Liver (tissue), 9 donors: ENCODE results near the gene GTF3C5. TPM values are rescaled to one million over a fixed set of nuclear protein-coding genes. Genes with fewer than 3 reads are reported as not detected.

Source experiments
- DNase-seq: peaks from one replicate; pipeline ENCODE4 v3.0.0-alpha.2; 2017; ENCODE audit warnings: low spot score
- H3K27ac ChIP-seq, 2 donors: one replicate each; pipeline ENCODE4 v1.7.0; 2013; ENCODE audit warnings: inconsistent platforms in 2 of 2, low read length in 2 of 2, control low read depth in 1 of 2, low read depth in 1 of 2, mild to moderate bottlenecking in 1 of 2
- H3K27me3 ChIP-seq, 4 donors: one replicate each; pipeline versions ENCODE4 v1.6.1 to v1.7.0; 2013; ENCODE audit warnings: low read length in 3 of 4, inconsistent platforms in 1 of 4, mild to moderate bottlenecking in 1 of 4, moderate library complexity in 1 of 4; ENCODE audit not compliant: control insufficient read depth in 4 of 4, insufficient read depth in 4 of 4
- H3K36me3 ChIP-seq, 4 donors: one replicate each; pipeline versions ENCODE4 v1.6.1 to v1.7.0; 2013; ENCODE audit warnings: low read length in 3 of 4, mild to moderate bottlenecking in 3 of 4, low read depth in 1 of 4, moderate library complexity in 1 of 4; ENCODE audit not compliant: control insufficient read depth in 4 of 4, insufficient read depth in 3 of 4
- H3K4me1 ChIP-seq, 4 donors: one replicate each; pipeline versions ENCODE4 v1.6.1 to v1.7.0; 2013; ENCODE audit warnings: low read length in 3 of 4, mild to moderate bottlenecking in 3 of 4, moderate library complexity in 1 of 4; ENCODE audit not compliant: control insufficient read depth in 4 of 4, insufficient read depth in 4 of 4
- H3K4me3 ChIP-seq, 3 donors: one replicate each; pipeline versions ENCODE4 v1.6.1 to v1.7.0; 2013; ENCODE audit warnings: low read length in 3 of 3, control low read depth in 1 of 3, low read depth in 1 of 3, mild to moderate bottlenecking in 1 of 3
- H3K9ac ChIP-seq, 2 donors: one replicate each; pipeline ENCODE4 v1.7.0; 2013; ENCODE audit warnings: low read length in 2 of 2, mild to moderate bottlenecking in 2 of 2, moderate library complexity in 2 of 2, control low read depth in 1 of 2, low read depth in 1 of 2
- H3K9me3 ChIP-seq, 4 donors: one replicate each; pipeline versions ENCODE4 v1.6.1 to v1.7.0; 2013; ENCODE audit warnings: low read length in 3 of 4; ENCODE audit not compliant: control insufficient read depth in 4 of 4
- EGR1 ChIP-seq, 2 donors: IDR thresholded peaks; 2 replicates each; pipeline ENCODE4 v1.6.1; 2016 to 2018; ENCODE audit warnings: antibody characterized with exemption in 2 of 2, low read depth in 2 of 2
- FOXA2 ChIP-seq: IDR thresholded peaks from 2 replicates; pipeline ENCODE4 v1.6.1; 2016; ENCODE audit warnings: antibody characterized with exemption
- GABPA ChIP-seq, 2 donors: IDR thresholded peaks in 1 of 2; conservative IDR thresholded peaks in 1 of 2; 2 replicates each; pipeline ENCODE4 v1.6.1; 2016; ENCODE audit warnings: antibody characterized with exemption in 2 of 2, mild to moderate bottlenecking in 1 of 2, moderate library complexity in 1 of 2
- HNF4A ChIP-seq, 2 donors: conservative IDR thresholded peaks; 2 replicates each; pipeline ENCODE4 v1.6.1; 2016; ENCODE audit warnings: antibody characterized with exemption in 2 of 2, mild to moderate bottlenecking in 2 of 2
- HNF4G ChIP-seq: IDR thresholded peaks from 2 replicates; pipeline ENCODE4 v1.6.1; 2016; ENCODE audit warnings: antibody characterized with exemption
- JUND ChIP-seq, 2 donors: IDR thresholded peaks; 2 replicates each; pipeline ENCODE4 v1.6.1; 2016; ENCODE audit warnings: antibody characterized with exemption in 2 of 2
- RAD21 ChIP-seq, 2 donors: IDR thresholded peaks; 2 replicates each; pipeline ENCODE4 v1.6.1; 2016; ENCODE audit warnings: antibody characterized with exemption in 2 of 2, mild to moderate bottlenecking in 2 of 2
- REST ChIP-seq: IDR thresholded peaks from 2 replicates; pipeline ENCODE4 v1.6.1; 2016; ENCODE audit warnings: antibody characterized with exemption, mild to moderate bottlenecking
- RXRA ChIP-seq, 2 donors: IDR thresholded peaks; 2 replicates each; pipeline ENCODE4 v1.6.1; 2017 to 2018; ENCODE audit warnings: antibody characterized with exemption in 2 of 2, mild to moderate bottlenecking in 1 of 2
- SP1 ChIP-seq: IDR thresholded peaks from 2 replicates; pipeline ENCODE4 v1.6.1; 2018; ENCODE audit warnings: antibody characterized with exemption, mild to moderate bottlenecking
- TAF1 ChIP-seq: conservative IDR thresholded peaks from 2 replicates; pipeline ENCODE4 v1.6.1; 2016; ENCODE audit warnings: antibody characterized with exemption, mild to moderate bottlenecking
- YY1 ChIP-seq: IDR thresholded peaks from 2 replicates; pipeline ENCODE4 v1.6.1; 2016; ENCODE audit warnings: antibody characterized with exemption, mild to moderate bottlenecking
- WGBS: extraction: QIAGEN DNeasy Blood & Tissue Kit; methylation state at CpG from one replicate; pipeline ENCODE4 v1.1.7; 2013; 5-methylcytosine and 5-hydroxymethylcytosine counted together
- polyA plus RNA-seq, 2 donors: library from polyadenylated mRNA; stranded (reverse) in 1 of 2; unstranded in 1 of 2; fragments of 200-250 nt in 1 of 2; fragments of >200 nt in 1 of 2; fragmentation: Nextera tagmentation in 1 of 2; extraction: Ambion mirVana in 1 of 2; gene quantifications; one replicate each; pipeline versions ENCODE4 v1.2.1 to v1.2.3, GENCODE V29; 2013 to 2015
- total RNA-seq, 2 donors: library from RNA; depleted of rRNA; stranded (reverse); fragments of >200 nt; gene quantifications; one replicate each; pipeline ENCODE4 v1.2.3, GENCODE V29; 2014
- TF ChIP-seq, protein P1 (sequence below): IDR thresholded peaks from 2 replicates; pipeline ENCODE4 v1.6.1; 2016; ENCODE audit warnings: antibody characterized with exemption
- TF ChIP-seq, protein P2 (sequence below): IDR thresholded peaks from 2 replicates; pipeline ENCODE4 v1.6.1; 2016; ENCODE audit warnings: antibody characterized with exemption
- TF ChIP-seq, protein P3 (sequence below): IDR thresholded peaks from 2 replicates; pipeline ENCODE4 v1.6.1; 2016; ENCODE audit warnings: antibody characterized with exemption
- donor health status: healthy.
- donor health status: healthy.
- donor health status: healthy.
- donor health status: healthy.
- donor health status: healthy.

The GTF3C5 gene
- total and polyA plus RNA-seq, 4 donors = 13.2 to 26.2 (median 18.2) TPM

GRCh38 chr9:132985071-132985350 lies 45.8 kb upstream of the GTF3C5 start:
- H3K27ac ChIP-seq = no peak overlapping the region
- WGBS = 74% methylated on average over 4 of the region's 4 CpGs
- DNase-seq = no peak

DNA sequence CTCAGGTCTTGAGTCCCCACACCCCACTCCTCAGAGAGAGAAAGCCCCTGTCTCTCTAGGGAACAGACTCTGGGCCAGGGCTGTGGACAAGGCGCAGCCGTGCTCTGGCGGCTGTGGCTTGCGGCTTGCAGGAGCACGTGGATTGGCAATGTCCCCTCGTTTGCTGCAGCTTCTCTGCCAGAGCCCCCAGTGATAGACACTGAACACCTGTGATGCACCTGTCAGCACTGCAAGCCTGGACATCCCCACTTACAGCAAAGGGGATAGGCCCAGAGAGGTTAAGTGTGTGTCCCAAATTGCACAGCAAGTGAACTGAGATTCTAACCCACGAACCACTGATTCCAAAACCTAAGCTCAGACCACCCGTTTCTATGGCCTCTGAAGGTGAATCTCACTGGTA lies 45.3 kb upstream of the GTF3C5 start:
- 82% methylated on average over 8 of the region's 8 CpGs for WGBS
- no peak for DNase-seq
- Histone ChIP-seq H3K4me3 (no peak overlapping the region), H3K27me3 (no peaks in the 10 kb centered on the region), H3K4me1 (no peaks in the 10 kb centered on the region), H3K9ac (no peak overlapping the region), H3K27ac (no peak overlapping the region), H3K36me3 (no peaks in the 10 kb centered on the region), H3K9me3 (no peaks in the 10 kb centered on the region)
- TF ChIP-seq RXRA (IDR thresholded peaks at IDR 0.05) (no peak), SP1 (no peak), HNF4G (no peak), REST (no peak)

More at GRCh38 chr9:132985071-132985350, 45.8 kb upstream of the GTF3C5 start:
- H3K4me3 ChIP-seq = no peak overlapping the region
- H3K9ac ChIP-seq = no peak overlapping the region
- H3K27me3 ChIP-seq = no peaks in the 10 kb centered on the region
- no peaks in the 10 kb centered on the region for H3K36me3 ChIP-seq
- TF ChIP-seq RAD21 (IDR thresholded peaks at IDR 0.05) (no peak), RXRA (IDR thresholded peaks at IDR 0.05) (no peak), TAF1 (no peak), FOXA2 (no peak), YY1 (no peak)
- no peaks in the 10 kb centered on the region for H3K9me3 ChIP-seq
- H3K4me1 ChIP-seq = no peaks in the 10 kb centered on the region

DNA sequence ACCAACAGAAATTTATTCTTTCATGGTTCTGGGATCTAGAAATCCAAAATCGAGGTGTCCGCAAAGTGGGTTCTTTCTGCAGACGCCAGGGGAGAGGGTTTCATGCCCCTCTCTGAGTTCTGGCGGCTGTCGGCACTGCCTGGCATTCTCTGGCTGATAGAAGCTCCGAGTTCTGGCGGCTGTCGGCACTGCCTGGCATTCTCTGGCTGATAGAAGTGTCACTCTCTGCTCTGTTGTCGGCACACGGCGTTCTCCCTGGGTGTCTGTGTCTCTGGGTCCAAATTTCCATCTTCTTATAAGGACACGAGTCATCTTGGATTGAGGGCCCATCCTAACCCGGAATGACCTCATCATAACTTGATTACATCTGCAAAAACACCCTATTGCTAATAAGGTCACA lies 44.7 kb upstream of the GTF3C5 start:
- Histone ChIP-seq H3K9me3 (no peaks in the 10 kb centered on the region), H3K27me3 (peaks cover 0 to under 1% (median 0%) of the 10 kb centered on the region in 4 donors), H3K9ac (no peak overlapping the region), H3K27ac (no peak overlapping the region), H3K4me1 (no peaks in the 10 kb centered on the region), H3K36me3 (no peaks in the 10 kb centered on the region), H3K4me3 (no peak overlapping the region)
- no peak for TF ChIP-seq GABPA (IDR thresholded peaks at IDR 0.05 in 1 of 2, conservative IDR thresholded peaks at IDR 0.05 in 1 of 2)
- TF ChIP-seq RXRA (IDR thresholded peaks at IDR 0.05) = no peak
- TF ChIP-seq, protein P1, sequence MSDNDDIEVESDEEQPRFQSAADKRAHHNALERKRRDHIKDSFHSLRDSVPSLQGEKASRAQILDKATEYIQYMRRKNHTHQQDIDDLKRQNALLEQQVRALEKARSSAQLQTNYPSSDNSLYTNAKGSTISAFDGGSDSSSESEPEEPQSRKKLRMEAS = no peak
- TF ChIP-seq HNF4A (conservative IDR thresholded peaks at IDR 0.05) = no peak
- TF ChIP-seq JUND (IDR thresholded peaks at IDR 0.05) = no peak
- no peak for TF ChIP-seq RAD21 (IDR thresholded peaks at IDR 0.05)
- no peak for TF ChIP-seq REST
- TF ChIP-seq FOXA2 = no peak
- no peak for TF ChIP-seq HNF4G
- TF ChIP-seq, protein P2, sequence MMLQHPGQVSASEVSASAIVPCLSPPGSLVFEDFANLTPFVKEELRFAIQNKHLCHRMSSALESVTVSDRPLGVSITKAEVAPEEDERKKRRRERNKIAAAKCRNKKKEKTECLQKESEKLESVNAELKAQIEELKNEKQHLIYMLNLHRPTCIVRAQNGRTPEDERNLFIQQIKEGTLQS = no peak
- TF ChIP-seq, protein P3, sequence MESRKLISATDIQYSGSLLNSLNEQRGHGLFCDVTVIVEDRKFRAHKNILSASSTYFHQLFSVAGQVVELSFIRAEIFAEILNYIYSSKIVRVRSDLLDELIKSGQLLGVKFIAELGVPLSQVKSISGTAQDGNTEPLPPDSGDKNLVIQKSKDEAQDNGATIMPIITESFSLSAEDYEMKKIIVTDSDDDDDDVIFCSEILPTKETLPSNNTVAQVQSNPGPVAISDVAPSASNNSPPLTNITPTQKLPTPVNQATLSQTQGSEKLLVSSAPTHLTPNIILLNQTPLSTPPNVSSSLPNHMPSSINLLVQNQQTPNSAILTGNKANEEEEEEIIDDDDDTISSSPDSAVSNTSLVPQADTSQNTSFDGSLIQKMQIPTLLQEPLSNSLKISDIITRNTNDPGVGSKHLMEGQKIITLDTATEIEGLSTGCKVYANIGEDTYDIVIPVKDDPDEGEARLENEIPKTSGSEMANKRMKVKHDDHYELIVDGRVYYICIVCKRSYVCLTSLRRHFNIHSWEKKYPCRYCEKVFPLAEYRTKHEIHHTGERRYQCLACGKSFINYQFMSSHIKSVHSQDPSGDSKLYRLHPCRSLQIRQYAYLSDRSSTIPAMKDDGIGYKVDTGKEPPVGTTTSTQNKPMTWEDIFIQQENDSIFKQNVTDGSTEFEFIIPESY = no peak
- TF ChIP-seq EGR1 (IDR thresholded peaks at IDR 0.05; ENCODE audit: low read depth in 2 of 2) = no peak
- no peak for DNase-seq
- 74% methylated on average over 13 of the region's 13 CpGs for WGBS
